ENCODE measurements around the gene ASTN2. TPM values are rescaled to one million over a fixed set of nuclear protein-coding genes. Genes with fewer than 3 reads are reported as not detected.

Gene ASTN2
- total RNA-seq, 1 donor from 2014 or later = 4.2 TPM

DNA sequence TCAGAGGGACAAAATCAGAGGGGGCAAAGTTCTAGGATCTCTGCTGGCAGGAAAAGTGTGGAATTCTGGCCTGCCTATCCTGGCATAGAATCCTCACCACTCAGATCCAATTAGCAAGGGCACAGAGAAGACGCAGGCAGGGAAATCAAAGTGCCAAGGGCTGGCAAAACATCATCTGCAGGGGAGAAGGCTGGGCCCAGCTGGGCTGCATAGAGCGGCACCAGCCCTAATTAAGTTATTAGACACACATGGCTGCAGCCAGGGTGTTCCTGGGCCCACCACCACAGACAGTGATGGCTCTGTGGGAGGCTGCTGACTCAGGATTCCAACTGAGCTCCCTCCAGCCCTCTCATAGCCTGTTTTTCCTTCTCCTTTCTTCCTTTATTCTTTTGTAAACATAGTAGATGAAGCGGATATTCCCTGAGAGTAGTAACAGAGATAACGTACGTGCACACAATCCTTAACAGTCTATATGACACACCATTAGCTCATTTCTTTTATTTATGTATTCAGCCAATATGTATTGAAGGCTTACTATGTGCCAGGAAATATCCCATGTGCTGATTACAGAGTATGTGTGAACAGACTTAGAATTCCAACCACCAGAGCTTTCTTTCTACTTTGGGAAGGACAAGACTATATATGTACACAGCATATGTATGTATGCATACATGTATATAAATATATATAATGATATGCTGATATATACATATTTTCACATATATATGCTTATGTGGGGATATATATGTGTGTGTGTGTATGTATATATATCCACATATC is 236.1 kb downstream of the ASTN2 start:
- intact Hi-C loops (cut with micrococcal nuclease) = no loop called here

DNA sequence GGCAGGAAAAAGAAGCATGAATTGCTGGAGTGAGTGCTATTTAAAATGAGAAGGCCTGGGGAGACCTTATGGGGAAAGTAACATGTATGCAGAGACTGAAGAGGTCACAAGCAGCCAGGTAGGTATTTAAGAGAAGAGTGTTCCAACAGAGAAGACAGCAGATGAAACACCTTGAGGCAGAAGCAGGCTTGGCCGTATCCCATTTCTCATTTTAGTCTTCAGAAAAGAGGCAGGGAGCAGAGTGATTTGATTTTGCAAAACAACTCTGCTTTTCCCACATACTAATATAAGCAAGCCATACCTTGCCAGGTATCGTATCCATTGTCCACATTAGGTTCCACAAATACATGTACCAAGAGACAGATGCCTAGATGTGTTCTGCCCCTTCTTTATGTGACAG is 244.3 kb downstream of the ASTN2 start:
- intact Hi-C loops (cut with micrococcal nuclease) = no loop called here

GRCh38 chr9:117169089-117169621 is 245.7 kb downstream of the ASTN2 start:
- intact Hi-C loops (cut with micrococcal nuclease) = no loop called here

DNA sequence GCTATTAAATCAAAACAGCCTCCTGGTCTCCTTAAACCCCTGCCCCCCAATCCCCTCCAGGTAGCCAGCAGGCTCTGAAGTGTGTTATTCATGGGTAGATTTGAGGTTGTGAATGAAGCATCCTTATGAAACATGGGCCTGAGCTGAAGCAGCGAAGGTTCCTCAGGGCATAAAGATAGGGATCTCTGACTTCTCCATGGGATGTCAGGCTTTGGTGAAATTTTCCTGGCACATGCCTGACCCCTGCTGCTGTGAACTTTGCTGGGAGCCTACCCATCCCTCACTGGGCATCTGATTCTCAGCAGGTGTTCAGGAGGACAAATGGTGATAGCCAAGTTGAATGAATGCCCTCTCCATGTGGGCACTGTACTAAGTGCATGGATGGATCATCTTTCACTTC is 250.3 kb downstream of the ASTN2 start:
- intact Hi-C loops (cut with micrococcal nuclease) = no loop called here

DNA sequence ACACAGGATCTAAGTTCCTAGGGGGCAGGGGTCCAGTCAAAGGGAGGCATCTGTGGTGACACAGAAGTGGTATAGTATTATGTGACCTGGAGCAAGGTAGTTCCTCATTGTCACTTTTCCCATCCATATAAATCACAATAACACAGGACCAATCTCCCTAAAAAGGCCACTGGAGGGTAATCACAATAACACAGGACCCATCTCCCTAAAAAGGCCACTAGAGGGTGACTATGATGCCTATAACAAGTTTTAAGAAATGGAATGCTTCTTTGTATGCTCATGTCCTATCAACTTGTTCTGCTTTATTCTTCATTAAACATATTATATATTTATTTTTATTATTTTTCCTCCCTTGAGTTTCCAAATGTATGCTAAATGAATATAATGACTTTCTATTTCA is 254.6 kb downstream of the ASTN2 start:
- intact Hi-C loops (cut with micrococcal nuclease) = no loop called here

DNA sequence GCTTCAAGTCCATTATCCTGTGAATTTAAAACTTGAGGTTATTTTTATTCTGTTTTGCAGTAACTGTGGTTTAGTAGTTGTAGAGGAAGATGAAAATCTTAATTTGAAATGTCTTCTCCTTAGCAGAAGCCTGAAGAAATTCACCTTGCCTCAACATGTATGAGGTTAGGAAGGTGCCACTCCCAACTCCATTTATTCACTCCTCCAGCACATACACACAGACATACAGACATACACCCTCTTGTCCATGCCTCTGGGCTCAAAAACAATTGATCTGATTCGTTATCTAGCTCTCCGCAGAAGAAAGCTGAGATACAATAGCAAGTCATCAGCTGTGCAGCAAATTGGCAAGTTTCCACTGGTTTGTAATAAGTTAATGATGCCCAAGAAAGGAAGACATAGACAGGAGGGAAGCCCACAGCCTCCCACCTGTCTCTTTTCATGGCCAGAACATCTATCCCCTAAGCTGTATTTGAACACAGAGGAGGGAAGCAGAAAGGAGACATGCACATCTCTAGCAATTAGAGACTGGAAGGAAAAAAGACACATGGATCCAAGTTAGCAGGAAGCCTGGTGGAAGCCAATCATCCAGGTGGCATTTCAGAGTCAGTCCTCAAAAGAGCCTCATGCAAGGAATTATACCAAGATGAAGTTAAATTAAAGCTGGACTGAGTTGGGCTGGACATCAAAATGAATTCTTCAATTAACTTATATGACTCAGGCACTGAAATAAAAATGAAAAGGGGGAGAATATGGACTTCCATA is 257.9 kb downstream of the ASTN2 start:
- intact Hi-C loops (cut with micrococcal nuclease) = loop anchor here (10.0 kb wide), 1 partner anchor 62 kb away; no protein-coding TSS in a partner anchor

GRCh38 chr9:117156144-117156688 is 258.6 kb downstream of the ASTN2 start:
- intact Hi-C loops (cut with micrococcal nuclease) = loop anchor here (10.0 kb wide), 1 partner anchor 61 kb away; no protein-coding TSS in a partner anchor

DNA sequence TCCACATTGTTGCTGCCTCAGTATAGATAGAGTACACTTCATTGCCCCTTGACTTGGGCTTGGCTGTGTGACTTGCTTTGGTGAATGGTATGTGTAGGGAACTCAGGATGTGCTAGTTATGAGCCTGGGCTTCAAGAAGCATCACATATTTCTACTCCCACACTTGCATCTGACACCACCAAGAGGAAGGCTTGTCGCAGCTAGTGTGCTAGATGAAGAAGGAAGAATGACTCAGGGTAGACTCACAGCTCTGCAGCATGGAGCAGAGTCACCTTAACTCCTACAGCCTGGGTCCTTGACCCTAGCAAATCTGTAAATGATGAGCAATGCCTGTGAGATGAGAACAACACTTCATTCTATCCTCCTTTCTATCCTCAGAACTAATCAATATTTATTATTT is 261.8 kb downstream of the ASTN2 start:
- intact Hi-C loops (cut with micrococcal nuclease) = loop anchor here (10.0 kb wide), 1 partner anchor 58 kb away; no protein-coding TSS in a partner anchor

DNA sequence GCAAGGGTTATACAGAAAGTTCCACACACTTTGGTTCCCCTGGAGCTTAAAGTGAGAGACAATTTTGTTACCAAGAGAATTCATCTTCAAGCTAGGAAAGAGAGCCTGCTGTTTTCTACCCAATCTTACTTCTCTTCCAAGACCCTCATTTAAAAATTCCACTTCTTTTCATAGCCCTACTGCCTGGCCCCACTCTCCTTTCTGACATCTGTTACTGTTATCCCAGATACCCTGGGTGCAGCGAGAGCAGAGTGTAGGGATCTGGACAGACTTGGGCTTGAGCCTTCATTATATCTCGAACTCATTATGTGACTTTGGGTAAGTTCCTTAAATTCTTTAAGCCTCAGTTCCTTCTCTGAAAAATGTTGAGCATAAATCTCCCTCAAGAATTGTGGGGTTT is 263.1 kb downstream of the ASTN2 start:
- intact Hi-C loops (cut with micrococcal nuclease) = loop anchor here (10.0 kb wide), 1 partner anchor 57 kb away; no protein-coding TSS in a partner anchor

DNA sequence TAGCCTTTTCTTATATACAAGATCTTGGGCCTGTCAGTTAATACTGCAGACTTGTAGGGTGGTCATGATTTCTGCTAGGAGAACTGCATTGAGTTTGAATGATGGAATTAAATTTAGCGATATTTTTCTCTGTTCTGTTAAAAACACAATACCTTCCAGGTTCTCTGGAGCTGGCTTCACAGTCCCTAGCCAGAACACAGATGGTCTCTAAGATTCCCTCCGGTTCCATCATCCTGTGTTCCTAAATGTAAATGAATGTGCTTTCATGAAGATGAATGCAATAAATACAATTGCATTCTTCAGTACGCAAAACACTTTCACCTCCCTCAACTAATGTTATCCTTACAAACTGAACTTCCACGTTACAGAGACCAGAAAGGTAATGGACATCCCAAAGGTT is 264.9 kb downstream of the ASTN2 start:
- intact Hi-C loops (cut with micrococcal nuclease) = loop anchor here (10.0 kb wide), 1 partner anchor 55 kb away; no protein-coding TSS in a partner anchor

- intact Hi-C loops (cut with micrococcal nuclease) = no loop called here
Measured at GRCh38 chr9:117145811-117146490, 268.9 kb downstream of the ASTN2 start.

DNA sequence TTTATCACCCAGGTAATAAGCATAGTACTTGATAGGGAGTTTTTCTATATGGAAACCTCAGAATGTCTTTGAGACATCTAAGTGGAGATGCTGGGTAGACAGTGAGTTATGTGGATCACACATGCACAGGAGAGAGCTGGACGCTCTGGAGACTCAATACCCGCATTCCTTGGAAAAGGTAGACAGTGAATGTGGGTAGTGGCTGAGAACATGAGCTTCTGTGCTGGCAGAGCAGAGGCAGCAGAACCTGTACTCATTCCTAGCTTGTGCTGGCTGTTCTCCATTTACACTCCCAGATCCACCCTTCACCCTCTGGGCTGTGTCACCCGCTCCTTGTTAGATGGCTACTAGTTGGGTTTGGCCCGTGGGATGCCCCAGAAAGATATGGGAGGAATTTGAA is 269.8 kb downstream of the ASTN2 start:
- intact Hi-C loops (cut with micrococcal nuclease) = no loop called here

DNA sequence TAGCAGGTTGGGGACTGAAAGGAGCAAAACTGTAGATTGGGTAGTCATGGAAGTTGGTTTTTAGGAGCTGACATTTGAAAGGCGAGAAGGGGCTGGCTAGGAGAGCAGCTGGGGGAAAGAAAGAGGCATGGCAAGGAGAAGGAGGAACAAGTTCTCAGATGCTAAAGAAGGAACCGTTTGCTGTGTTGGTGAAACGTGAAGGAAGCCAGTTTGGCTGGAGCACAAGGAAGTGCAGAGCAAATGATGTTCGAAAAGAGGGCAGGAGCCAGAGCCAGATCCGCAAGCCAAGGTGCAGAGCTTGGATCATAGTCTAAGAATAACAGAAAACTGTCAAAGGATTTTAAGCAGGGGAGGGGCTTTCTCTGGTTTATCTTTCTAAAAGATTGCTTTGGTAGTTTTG is 276.6 kb downstream of the ASTN2 start:
- intact Hi-C loops (cut with micrococcal nuclease) = no loop called here

GRCh38 chr9:117136461-117136860 is 278.4 kb downstream of the ASTN2 start:
- intact Hi-C loops (cut with micrococcal nuclease) = no loop called here

GRCh38 chr9:117135501-117136098 is 279.3 kb downstream of the ASTN2 start:
- intact Hi-C loops (cut with micrococcal nuclease) = no loop called here

DNA sequence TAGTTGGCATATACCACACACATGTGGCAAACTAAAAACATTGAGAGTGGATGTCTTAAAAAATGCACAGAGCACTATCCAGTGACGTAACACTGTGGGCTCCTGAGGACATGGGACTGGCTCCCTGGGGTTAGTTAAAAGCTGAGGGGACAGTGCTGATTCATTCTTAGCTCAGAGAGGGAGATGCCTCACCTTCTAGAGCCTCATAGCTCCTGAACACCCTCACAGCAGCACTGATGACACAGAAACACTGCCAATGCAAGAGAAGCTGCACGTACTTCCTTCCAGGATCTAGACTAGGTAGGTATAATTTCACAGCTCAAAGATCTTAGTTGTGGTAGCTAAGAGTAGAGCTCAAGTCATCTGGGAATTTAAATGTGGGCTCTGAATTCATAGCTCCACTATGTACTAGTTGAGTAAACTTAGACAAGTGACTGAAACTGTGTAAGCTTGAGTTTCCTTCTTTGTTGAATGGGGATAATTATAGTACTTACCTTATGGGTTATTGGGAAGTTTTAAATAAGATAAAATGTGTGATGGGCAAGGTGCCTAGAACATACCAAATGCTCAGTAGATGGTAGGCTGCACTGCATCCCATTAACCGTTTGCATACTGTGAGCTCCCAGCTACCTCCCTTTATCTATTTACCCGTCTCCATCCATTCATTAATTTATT is 279.9 kb downstream of the ASTN2 start:
- intact Hi-C loops (cut with micrococcal nuclease) = no loop called here

DNA sequence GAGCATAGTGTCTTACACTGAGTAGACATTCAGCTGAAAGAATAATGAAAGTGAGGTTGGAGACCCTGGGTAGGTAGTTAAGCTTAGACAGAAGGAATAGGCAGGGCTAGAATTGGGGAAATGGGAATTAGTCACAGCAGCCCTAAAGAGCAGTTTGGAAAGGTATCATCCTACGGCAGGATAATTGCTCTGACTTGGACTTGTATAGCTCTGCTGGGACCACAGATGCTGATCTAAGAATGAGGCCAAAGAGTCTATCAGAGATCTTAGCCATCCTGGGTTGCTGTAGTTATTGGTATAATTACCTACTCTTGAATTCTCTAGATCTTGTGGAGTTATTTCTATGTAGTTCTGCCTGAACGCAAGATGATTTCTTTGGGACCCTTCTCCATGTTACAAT is 288.0 kb downstream of the ASTN2 start:
- intact Hi-C loops (cut with micrococcal nuclease) = no loop called here

GRCh38 chr9:117125531-117125930 is 289.3 kb downstream of the ASTN2 start:
- intact Hi-C loops (cut with micrococcal nuclease) = no loop called here

DNA sequence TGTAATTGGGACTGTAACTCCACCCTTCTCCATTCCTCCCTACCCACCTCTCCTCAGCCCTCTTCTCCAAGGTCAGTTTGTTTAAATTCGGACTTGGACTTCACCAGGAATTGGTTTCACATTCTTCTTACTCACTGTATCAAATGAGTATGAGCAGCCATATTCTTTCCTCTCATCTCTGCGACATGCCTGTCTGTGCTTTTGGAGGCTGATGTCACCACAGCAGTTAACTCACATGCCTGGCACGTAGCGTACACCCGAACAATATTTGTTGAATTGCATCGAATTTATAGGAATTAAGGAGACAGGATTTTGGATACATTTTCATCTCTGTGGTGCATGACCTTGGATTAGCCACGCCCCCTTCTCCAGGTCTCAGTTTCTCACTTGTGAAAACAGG is 291.1 kb downstream of the ASTN2 start:
- intact Hi-C loops (cut with micrococcal nuclease) = no loop called here

DNA sequence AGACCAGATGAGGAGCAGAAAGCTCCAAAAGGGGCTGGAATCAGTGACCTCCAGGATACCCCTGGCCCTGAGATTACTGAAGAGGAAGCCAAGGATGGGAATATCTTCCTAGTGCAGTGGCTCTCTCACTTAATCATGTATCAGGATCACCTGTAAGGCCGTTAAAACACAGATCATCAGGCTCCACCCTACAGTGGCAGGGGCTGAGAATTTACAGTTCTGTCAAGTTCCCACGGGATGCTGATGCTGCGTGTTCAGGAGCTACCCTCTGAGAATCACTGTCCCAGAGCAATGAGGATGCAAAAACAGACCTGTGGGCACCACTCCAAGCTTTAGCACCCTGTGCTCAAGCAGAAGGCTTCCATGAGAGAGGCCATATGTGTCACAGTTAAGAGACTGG is 291.9 kb downstream of the ASTN2 start:
- intact Hi-C loops (cut with micrococcal nuclease) = no loop called here
